Activated B cell treated with CpG ODN at 0.5 μM for 24 hours (primary cell): ENCODE measurements around the gene ADRA1B. TPM values are rescaled to one million over a fixed set of nuclear protein-coding genes. Genes with fewer than 3 reads are reported as not detected.

Experiments used
- ATAC-seq: fragments of 200-7000 bp; cut with Tn5 transposase; one replicate; pipeline ENCODE4 v1.10.0; 2021; ENCODE audit warnings: low read depth, mild to moderate bottlenecking, moderate library complexity
- CTCF ChIA-PET: fragments of 350-600 bp; sonication (Branson Sonifier 250); formaldehyde crosslinking; loops from one replicate; lab custom pipeline; 2021; ENCODE audit warnings: antibody characterized with exemption; lab: Charles Lee
- POLR2A ChIA-PET: fragments of 350-600 bp; sonication (Branson Sonifier 250); formaldehyde crosslinking; loops from one replicate; lab custom pipeline; 2021; ENCODE audit warnings: antibody characterized with exemption; lab: Charles Lee
- DNase-seq: peaks from one replicate; pipeline ENCODE4 v3.0.0; 2022
- H3K27ac Mint-ChIP-seq: one replicate; pipeline ENCODE4 v1.8.0; 2020; ENCODE audit warnings: mixed read lengths
- H3K27me3 Mint-ChIP-seq: one replicate; pipeline ENCODE4 v1.8.0; 2021; ENCODE audit warnings: mixed read lengths
- H3K36me3 Mint-ChIP-seq: one replicate; pipeline ENCODE4 v1.8.0; 2021; ENCODE audit warnings: low read depth, mixed read lengths
- H3K4me1 Mint-ChIP-seq: one replicate; pipeline ENCODE4 v1.8.0; 2021; ENCODE audit warnings: mixed read lengths
- H3K4me3 Mint-ChIP-seq: one replicate; pipeline ENCODE4 v1.8.0; 2020; ENCODE audit warnings: mild to moderate bottlenecking, mixed read lengths
- H3K9me3 Mint-ChIP-seq: one replicate; pipeline ENCODE4 v1.8.0; 2020; ENCODE audit warnings: mixed read lengths
- intact Hi-C: fragments of 100-400 bp; cut with micrococcal nuclease; formaldehyde crosslinking; loops from one replicate; pipeline ENCODE4 v1.15.1; 2024
- total RNA-seq: library from RNA; stranded (reverse); gene quantifications from 2 replicates; pipeline ENCODE4 v1.2.3, GENCODE V29; 2022
- TF ChIP-seq, protein P1 (sequence below): fragments of 200-600 bp; IDR thresholded peaks from one replicate; pipeline ENCODE4 v1.8.0; 2022; ENCODE audit warnings: antibody characterized with exemption, mild to moderate bottlenecking

The ADRA1B gene
- total RNA-seq, result 0.49 and 0.53 TPM in 2 replicates

DNA sequence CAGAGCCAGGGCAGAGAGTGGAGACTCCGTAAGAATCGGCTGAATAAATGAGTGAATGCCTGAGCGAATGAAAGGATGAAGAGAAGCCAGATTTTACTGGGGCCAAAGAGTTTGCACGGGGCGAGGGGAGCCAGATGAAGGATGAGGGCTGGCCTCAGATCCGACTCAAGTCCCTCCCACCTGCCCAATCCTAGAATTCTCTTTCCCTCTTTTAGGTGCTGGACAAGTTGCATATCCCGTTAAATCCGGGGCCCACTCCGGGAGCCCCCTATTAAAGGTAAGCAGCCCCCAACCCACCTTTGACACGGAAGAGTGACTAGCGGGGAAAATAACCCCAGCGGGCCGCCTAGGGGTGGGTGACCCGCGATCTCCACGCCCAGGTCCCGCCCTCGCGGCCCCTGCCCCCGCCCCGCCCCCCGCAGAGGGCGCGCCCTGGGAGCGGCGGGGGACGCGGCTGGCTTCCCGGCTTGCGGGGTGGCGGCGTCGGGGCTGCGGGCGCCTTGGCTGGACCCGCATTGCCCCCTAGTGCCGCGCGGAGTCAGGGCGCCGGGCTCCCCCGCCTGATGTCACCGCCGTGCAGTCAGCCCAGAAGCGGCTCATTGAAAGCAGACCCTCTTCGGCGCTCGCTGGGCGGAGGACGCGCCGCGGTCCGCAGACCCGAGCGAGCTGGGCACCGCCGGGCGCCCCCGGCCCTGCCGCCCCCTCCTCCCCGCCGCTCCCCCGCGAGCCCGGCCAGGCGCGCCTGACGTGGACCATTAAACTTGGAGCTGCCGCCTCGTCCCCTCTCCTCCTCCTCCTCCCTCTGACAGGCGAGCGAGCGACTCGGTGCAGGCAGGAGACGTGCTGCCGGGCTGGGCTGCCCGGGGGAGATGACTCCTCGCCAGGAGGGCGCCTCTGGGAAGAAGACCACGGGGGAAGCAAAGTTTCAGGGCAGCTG, at the start of gene ADRA1B:
TSS of gene ADRA1B (plus strand) at position 579 of the 937 bp plus-strand sequence. CDS start 424 bp downstream, outside the sequence.
- TF ChIP-seq, protein P1, sequence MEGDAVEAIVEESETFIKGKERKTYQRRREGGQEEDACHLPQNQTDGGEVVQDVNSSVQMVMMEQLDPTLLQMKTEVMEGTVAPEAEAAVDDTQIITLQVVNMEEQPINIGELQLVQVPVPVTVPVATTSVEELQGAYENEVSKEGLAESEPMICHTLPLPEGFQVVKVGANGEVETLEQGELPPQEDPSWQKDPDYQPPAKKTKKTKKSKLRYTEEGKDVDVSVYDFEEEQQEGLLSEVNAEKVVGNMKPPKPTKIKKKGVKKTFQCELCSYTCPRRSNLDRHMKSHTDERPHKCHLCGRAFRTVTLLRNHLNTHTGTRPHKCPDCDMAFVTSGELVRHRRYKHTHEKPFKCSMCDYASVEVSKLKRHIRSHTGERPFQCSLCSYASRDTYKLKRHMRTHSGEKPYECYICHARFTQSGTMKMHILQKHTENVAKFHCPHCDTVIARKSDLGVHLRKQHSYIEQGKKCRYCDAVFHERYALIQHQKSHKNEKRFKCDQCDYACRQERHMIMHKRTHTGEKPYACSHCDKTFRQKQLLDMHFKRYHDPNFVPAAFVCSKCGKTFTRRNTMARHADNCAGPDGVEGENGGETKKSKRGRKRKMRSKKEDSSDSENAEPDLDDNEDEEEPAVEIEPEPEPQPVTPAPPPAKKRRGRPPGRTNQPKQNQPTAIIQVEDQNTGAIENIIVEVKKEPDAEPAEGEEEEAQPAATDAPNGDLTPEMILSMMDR, result no peak
- H3K9me3 Mint-ChIP-seq, result no peaks in the 10 kb centered on the region
- ChIA-PET CTCF (interaction anchor here (0.6 to 3.7 kb wide), 10 partner anchors 9 to 760 kb away, joined by 3 to 26 read pairs (median 4); no protein-coding TSS in a partner anchor), POLR2A (no interaction called here)
- no peak within 1 kb of the TSS for H3K27ac Mint-ChIP-seq
- H3K36me3 Mint-ChIP-seq, result no peaks in the 10 kb centered on the region
- H3K4me1 Mint-ChIP-seq, result peaks cover 14% of the 10 kb centered on the region
- ATAC-seq (peak; percentile 96), DNase-seq (peak; percentile 55)
- peak within 1 kb of the TSS; percentile 57 for H3K4me3 Mint-ChIP-seq
- H3K27me3 Mint-ChIP-seq, result peaks cover 29% of the 10 kb centered on the region
- intact Hi-C loops, result loop anchor here (1.0 kb wide), 6 partner anchors 71 to 759 kb away; no protein-coding TSS in a partner anchor

- TF ChIP-seq, protein P1, result no peak
- peaks cover 19% of the 10 kb centered on the region for H3K27me3 Mint-ChIP-seq
- H3K27ac Mint-ChIP-seq, result no peak overlapping the region
- DNase-seq, result no peak
- ATAC-seq, result no peak
- H3K4me3 Mint-ChIP-seq, result no peak overlapping the region
- intact Hi-C loops, result no loop called here
- no peaks in the 10 kb centered on the region for H3K9me3 Mint-ChIP-seq
- POLR2A ChIA-PET, result no interaction called here
- H3K4me1 Mint-ChIP-seq, result no peaks in the 10 kb centered on the region
- CTCF ChIA-PET, result no interaction called here
- H3K36me3 Mint-ChIP-seq, result no peaks in the 10 kb centered on the region
Observed at GRCh38 chr5:159873680-159874079, 42.6 kb upstream of the ADRA1B start.

DNA sequence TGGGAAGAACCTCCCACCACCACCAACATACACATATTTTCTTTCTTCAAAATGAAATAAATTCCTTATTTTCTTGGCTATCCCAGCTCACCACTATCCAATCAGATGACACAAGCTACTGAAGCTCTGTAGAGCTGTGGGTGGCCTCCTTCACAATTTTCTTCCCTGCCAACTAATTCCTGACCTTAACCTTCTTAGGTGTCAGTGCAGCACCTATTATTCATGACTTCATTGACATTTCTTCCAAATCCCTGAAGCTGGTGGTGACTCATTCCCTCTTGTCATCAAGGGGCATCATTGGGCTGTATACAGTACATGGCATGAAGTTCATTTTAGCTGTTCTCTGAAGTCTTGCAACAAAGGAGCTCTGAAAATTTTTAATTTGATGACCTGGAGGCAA, 42.0 kb upstream of the ADRA1B start:
- POLR2A ChIA-PET, result no interaction called here
- TF ChIP-seq, protein P1, result no peak
- Mint-ChIP-seq H3K36me3 (no peaks in the 10 kb centered on the region), H3K9me3 (no peaks in the 10 kb centered on the region), H3K4me3 (no peak overlapping the region), H3K27ac (no peak overlapping the region), H3K27me3 (peaks cover 24% of the 10 kb centered on the region), H3K4me1 (no peaks in the 10 kb centered on the region)
- CTCF ChIA-PET, result no interaction called here
- ATAC-seq, result no peak
- DNase-seq, result no peak
- intact Hi-C loops, result no loop called here

DNA sequence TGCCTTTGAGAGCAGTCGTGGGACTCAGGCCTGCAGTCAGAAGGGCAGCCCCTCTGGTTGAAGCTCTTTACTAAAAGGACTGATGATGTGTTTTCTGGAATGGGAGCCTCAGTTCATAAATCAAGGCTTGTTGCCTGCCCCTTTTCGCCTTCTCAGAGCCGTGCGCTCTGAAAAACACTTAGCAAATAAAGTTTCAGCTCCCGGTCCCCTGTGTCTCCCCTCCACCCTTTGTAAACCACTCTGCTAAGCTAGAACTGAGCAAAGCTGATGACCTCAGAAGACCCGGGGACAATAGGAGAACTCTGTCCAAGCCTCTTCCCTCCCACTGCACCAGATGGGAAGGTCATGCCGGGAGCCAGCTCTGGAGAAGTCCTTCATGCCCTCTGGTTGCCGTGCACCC, 39.3 kb upstream of the ADRA1B start:
- H3K4me3 Mint-ChIP-seq, result no peak overlapping the region
- intact Hi-C loops, result no loop called here
- H3K4me1 Mint-ChIP-seq, result no peaks in the 10 kb centered on the region
- DNase-seq (no peak), ATAC-seq (no peak)
- TF ChIP-seq, protein P1, result no peak
- ChIA-PET CTCF (no interaction called here), POLR2A (no interaction called here)
- H3K36me3 Mint-ChIP-seq, result no peaks in the 10 kb centered on the region
- H3K27ac Mint-ChIP-seq, result no peak overlapping the region
- no peaks in the 10 kb centered on the region for H3K9me3 Mint-ChIP-seq
- peaks cover 35% of the 10 kb centered on the region for H3K27me3 Mint-ChIP-seq

- Mint-ChIP-seq H3K4me1 (no peaks in the 10 kb centered on the region), H3K27me3 (peaks cover 35% of the 10 kb centered on the region), H3K36me3 (no peaks in the 10 kb centered on the region), H3K27ac (no peak overlapping the region), H3K4me3 (no peak overlapping the region), H3K9me3 (no peaks in the 10 kb centered on the region)
- ChIA-PET CTCF (no interaction called here), POLR2A (no interaction called here)
- DNase-seq (no peak), ATAC-seq (no peak)
- intact Hi-C loops, result no loop called here
- TF ChIP-seq, protein P1, result no peak
Observed at GRCh38 chr5:159877894-159878448, 38.3 kb upstream of the ADRA1B start.
